ENCODE data around the gene TBC1D32. TPM values are rescaled to one million over a fixed set of nuclear protein-coding genes. Genes with fewer than 3 reads are reported as not detected.
"Not testable (repeated sequence)": the region's sequence is repeated elsewhere in the genome, so short reads cannot be mapped to it uniquely, and the experiment has no call there.

The TBC1D32 gene
- total and polyA plus RNA-seq, 8 donors, result 6.6 to 22.2 (median 15.9) TPM

GRCh38 chr6:121309768-121310469 lies 24.4 kb downstream of the TBC1D32 start:
- TF ChIP-seq CTCF (IDR thresholded peaks at IDR 0.05), result no peak
- no peak overlapping the region for H3K4me3 ChIP-seq

GRCh38 chr6:121305957-121306607 lies 28.2 kb downstream of the TBC1D32 start:
- H3K27ac ChIP-seq, result no peak overlapping the region
- DNase-seq (peak in 1 of 4 donors; percentile 13), ATAC-seq (peak; percentile 64)
- no peaks in the 10 kb centered on the region for H3K36me3 ChIP-seq
- H3K4me1 ChIP-seq, result no peaks in the 10 kb centered on the region
- H3K27me3 ChIP-seq, result no peaks in the 10 kb centered on the region
- intact Hi-C loops (cut with DNase I), result no loop called here
- H3K4me3 ChIP-seq, result no peak overlapping the region
- H3K9me3 ChIP-seq, result no peaks in the 10 kb centered on the region
- peak; percentile 31 to 35 for TF ChIP-seq CTCF (IDR thresholded peaks at IDR 0.05)

More at GRCh38 chr6:121309768-121310469, 24.4 kb downstream of the TBC1D32 start:
- intact Hi-C loops (cut with DNase I), result no loop called here
- ATAC-seq, result no peak
- no peaks in the 10 kb centered on the region for H3K9me3 ChIP-seq
- no peaks in the 10 kb centered on the region for H3K36me3 ChIP-seq
- H3K27me3 ChIP-seq, result no peaks in the 10 kb centered on the region
- no peak for DNase-seq
- H3K27ac ChIP-seq, result no peak overlapping the region
- H3K4me1 ChIP-seq, result no peaks in the 10 kb centered on the region

GRCh38 chr6:121302882-121303281 lies 31.4 kb downstream of the TBC1D32 start:
- Histone ChIP-seq H3K27ac (no peak overlapping the region), H3K27me3 (no peaks in the 10 kb centered on the region), H3K4me1 (no peaks in the 10 kb centered on the region), H3K9me3 (no peaks in the 10 kb centered on the region), H3K4me3 (no peak overlapping the region), H3K36me3 (no peaks in the 10 kb centered on the region)
- ATAC-seq (no peak), DNase-seq (no peak)
- TF ChIP-seq CTCF (IDR thresholded peaks at IDR 0.05), result no peak
- intact Hi-C loops (cut with DNase I), result no loop called here

GRCh38 chr6:121301156-121301555 lies 33.1 kb downstream of the TBC1D32 start:
- H3K4me3 ChIP-seq; H3K9me3 ChIP-seq; H3K36me3 ChIP-seq; DNase-seq; H3K4me1 ChIP-seq; H3K27ac ChIP-seq; ATAC-seq; H3K27me3 ChIP-seq; intact Hi-C loops (cut with DNase I): not testable (repeated sequence)

GRCh38 chr6:121297694-121298093 lies 36.6 kb downstream of the TBC1D32 start:
- no peak for ATAC-seq
- intact Hi-C loops (cut with DNase I), result no loop called here
- no peak for TF ChIP-seq CTCF (IDR thresholded peaks at IDR 0.05)
- Histone ChIP-seq H3K4me1 (no peaks in the 10 kb centered on the region), H3K27ac (no peak overlapping the region), H3K36me3 (peaks cover 0 to 14% of the 10 kb centered on the region in 2 donors), H3K4me3 (no peak overlapping the region), H3K27me3 (no peaks in the 10 kb centered on the region), H3K9me3 (no peaks in the 10 kb centered on the region)
- no peak for DNase-seq
